Renal cortical epithelial cell (primary cell): ENCODE data around the gene SIRPA. TPM values are rescaled to one million over a fixed set of nuclear protein-coding genes. Genes with fewer than 3 reads are reported as not detected.

Experiments
- DNase-seq: peaks from one replicate; pipeline ENCODE4 v3.0.0-alpha.2; 2011; ENCODE audit warnings: low read depth
- total RNA-seq: library from RNA; depleted of rRNA; stranded (reverse); fragments of >200 nt; gene quantifications from 2 replicates; pipeline ENCODE4 v1.2.3, GENCODE V29; 2014

Gene SIRPA
- total RNA-seq, 1 donor from 2014 or later, result 56.9 TPM

DNA sequence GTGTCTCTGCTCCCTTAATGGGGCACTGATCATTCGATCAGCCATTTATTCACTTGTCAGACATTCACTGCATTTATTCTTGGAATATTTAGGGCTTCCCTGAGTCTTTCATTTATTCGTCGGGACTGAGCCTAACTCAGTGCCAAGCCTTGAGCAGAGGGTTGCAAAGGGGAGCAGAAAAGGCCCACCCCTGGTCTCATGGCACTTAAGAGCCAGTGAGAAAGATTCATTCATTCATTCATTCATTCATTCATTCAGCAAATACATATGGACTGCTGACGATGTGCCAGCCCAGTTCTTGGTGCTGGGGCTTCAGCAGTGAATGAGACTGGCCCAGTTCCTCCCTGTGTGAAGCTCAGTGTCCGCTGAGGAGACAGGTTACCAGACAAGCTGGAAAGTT is 36.6 kb downstream of the SIRPA start:
- no peak for DNase-seq

DNA sequence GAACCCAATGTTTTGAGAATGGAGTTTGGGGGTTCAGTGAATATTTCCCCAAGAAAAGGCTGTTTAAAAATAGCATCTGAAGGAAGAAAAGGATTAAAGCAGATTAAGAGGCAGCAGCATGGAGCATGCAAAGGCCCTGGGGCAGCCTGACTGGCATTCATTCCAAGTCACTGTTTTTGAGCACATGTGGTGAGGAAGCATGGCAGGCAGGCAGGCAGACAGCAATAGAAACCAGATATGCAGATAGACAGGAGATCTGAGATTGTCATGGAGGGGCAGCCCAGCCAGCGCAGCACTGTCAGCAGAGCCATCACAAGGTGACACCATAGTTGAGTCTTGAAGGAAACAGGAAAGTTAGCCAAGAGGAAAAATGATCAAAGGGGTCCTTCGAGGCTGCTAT is 37.8 kb downstream of the SIRPA start:
- no peak for DNase-seq

- DNase-seq, result peak; percentile 66
These were observed 38.3 kb downstream of the SIRPA start for GRCh38 chr20:1933465-1933870.

DNA sequence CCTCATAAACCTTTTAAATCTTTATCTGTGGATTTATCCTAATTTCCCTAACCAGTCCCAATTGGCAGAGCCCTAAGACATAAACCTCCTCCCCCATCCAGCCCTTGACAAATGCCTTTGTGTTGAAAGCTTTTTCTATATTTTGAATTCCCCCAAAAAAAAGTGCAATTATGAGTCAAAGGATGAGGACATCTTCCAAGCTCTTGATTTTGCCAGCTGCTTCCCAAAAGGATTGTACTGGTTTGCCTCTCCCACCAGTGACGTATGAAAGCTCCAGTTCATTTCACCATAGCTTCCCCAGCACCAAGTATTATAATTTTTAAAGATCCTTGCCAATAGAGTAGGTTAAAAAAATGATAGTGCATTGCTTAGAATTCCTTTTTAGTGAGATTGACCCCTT is 38.9 kb downstream of the SIRPA start:
- DNase-seq, result no peak

DNA sequence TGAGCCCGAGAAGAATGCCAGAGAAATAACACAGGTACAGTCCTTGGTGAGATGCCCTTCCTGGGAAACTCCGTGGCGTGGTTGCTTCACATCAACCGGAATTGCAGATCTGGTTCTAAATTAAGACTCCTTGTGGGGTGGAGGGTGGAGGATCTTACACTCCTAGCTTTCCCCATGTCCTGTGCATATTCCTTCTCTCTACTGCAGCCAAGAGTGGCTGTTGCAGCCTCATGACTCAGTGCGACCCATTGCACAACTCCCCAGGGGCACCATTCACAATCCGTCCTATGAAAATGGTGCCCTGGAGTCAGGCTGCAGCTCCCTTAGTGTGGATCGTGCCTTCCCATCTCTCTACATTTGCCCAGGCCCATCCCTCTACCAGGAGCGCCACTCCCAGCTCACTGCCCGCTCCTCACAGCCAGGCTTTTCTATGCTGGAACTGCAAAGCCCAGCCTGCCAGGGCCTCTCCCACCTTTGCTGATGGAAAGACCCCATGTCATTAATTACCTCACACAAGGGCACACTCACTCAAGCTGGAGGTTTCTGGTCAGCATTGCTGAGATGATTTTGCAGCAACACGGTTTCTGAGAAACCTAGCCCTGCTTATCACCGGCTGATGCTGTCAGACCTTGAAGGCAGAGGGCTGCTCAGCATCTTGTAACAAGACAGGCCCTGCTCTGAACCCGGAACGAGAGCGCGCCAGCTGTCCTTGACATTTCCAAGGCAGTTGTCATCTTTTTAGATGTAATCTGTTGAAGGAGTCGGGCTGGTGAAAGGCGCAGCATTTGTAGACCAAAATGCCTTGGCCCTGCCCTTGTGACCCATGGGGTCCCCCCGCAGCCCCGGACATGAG is 39.7 kb downstream of the SIRPA start:
- peak; percentile 79 for DNase-seq

DNA sequence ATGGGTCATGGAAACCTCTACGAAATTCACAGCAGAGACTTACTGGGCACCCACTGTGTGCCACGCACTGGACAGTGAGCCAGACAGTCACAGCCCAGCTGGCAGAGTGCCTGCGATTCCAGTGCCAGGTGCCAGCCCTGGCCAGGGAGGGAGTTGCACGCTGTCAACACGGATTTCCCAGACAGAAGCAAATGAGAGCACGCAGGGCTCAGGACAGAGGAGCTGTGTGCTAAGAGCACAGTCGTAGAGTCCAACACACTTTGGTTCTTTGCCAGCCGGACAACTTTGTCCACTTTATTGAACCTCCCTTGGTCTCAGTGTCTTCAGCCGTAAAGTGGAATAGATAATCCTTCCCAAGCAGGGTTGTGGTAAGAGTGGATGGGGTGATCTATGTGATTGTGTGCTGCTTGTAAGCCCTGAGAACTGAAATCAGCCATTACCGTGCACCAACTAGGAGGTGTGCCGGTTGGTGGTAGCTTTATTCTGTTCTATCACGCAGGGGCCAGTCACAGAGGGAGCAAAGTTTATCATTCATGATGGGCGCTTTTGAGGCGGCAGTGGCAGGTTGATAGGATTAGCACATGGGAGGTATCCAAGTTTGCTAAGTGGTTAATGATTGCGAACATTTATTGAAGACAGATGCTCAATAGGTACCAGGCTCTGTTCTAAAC is 40.6 kb downstream of the SIRPA start:
- no peak for DNase-seq

DNA sequence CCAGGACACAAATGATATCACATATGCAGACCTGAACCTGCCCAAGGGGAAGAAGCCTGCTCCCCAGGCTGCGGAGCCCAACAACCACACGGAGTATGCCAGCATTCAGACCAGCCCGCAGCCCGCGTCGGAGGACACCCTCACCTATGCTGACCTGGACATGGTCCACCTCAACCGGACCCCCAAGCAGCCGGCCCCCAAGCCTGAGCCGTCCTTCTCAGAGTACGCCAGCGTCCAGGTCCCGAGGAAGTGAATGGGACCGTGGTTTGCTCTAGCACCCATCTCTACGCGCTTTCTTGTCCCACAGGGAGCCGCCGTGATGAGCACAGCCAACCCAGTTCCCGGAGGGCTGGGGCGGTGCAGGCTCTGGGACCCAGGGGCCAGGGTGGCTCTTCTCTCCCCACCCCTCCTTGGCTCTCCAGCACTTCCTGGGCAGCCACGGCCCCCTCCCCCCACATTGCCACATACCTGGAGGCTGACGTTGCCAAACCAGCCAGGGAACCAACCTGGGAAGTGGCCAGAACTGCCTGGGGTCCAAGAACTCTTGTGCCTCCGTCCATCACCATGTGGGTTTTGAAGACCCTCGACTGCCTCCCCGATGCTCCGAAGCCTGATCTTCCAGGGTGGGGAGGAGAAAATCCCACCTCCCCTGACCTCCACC is 42.2 kb downstream of the SIRPA start:
- DNase-seq, result no peak

DNA sequence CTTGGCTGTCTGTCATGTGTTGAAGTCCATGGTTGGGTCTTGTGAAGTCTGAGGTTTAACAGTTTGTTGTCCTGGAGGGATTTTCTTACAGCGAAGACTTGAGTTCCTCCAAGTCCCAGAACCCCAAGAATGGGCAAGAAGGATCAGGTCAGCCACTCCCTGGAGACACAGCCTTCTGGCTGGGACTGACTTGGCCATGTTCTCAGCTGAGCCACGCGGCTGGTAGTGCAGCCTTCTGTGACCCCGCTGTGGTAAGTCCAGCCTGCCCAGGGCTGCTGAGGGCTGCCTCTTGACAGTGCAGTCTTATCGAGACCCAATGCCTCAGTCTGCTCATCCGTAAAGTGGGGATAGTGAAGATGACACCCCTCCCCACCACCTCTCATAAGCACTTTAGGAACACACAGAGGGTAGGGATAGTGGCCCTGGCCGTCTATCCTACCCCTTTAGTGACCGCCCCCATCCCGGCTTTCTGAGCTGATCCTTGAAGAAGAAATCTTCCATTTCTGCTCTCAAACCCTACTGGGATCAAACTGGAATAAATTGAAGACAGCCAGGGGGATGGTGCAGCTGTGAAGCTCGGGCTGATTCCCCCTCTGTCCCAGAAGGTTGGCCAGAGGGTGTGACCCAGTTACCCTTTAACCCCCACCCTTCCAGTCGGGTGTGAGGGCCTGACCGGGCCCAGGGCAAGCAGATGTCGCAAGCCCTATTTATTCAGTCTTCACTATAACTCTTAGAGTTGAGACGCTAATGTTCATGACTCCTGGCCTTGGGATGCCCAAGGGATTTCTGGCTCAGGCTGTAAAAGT is 43.5 kb downstream of the SIRPA start:
- DNase-seq, result no peak

GRCh38 chr20:1939270-1939595 is 44.0 kb downstream of the SIRPA start:
- no peak for DNase-seq

DNA sequence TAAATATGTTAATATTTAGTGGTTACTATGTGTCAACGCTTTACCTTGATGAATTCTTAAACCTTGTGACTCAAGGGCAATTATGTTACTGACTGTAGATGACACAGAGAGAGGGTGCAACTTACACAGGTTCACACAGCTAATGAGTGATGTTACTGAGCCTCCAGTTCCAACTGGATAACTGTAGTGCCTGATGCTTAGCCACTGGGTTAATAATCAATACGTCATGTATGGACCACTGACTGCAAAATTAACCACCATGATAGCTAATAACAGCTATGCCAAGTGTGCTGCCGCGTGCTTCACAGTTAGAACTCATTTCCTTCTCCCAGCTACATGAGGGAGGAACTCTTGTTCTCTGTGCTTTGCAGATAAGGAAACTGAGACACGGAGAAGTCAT is 45.4 kb downstream of the SIRPA start:
- peak; percentile 74 for DNase-seq

- DNase-seq, result peak; percentile 41
These were observed 46.0 kb downstream of the SIRPA start for GRCh38 chr20:1941226-1941625.

DNA sequence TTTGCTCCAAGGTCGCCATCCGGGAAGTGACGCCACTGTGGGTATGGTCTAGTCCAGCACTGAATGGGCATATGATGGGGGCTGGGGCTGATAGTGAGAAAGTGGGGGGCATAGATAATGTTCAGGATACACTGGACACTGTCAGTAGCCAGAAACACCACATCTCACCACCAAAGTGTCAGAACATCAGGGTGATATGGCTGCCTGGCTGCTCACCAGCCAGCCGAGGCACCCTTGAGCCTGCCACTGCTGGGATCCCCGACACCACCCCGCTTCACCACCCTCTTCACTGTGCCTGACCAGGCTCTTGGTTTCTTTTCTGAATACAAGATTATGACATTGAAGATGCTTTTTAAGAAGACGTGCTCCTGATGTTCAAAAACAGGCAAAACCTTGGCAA is 46.9 kb downstream of the SIRPA start:
- DNase-seq, result no peak

GRCh38 chr20:1942486-1943274 is 47.5 kb downstream of the SIRPA start:
- no peak for DNase-seq

DNA sequence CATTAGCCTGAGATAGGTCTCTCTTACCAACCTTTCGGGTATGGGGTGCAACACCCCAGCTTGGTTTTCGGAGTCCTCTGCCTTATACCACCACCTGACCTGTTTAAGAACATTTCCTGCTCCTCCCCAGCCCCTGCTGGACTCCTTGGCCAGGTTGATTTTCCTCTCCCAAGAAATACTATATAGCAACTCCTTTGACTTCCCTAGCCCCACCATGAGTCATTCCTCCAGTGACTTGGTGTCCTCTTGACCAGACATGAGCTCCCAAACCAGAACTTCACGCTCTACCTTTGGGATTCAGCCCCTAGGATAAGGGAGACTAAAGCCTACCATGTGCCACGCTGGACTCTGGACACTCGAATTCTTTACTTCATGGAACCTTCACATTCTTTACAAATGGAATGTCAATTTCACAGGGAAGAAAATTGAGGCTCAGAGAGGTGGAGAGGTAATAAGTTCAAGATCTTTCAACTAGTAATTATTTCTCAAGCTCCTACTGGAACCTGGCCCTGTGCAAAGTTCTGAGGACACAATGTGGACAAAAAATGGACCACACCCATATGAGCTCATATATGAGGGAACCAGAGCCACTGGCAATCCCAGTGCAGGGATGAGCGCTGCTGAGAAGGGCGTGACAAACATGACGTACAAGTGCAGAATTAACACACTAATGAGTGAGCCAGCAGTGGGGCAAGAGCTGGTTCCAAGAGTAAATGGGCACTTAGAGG is 48.2 kb downstream of the SIRPA start:
- DNase-seq, result peak; percentile 15

DNA sequence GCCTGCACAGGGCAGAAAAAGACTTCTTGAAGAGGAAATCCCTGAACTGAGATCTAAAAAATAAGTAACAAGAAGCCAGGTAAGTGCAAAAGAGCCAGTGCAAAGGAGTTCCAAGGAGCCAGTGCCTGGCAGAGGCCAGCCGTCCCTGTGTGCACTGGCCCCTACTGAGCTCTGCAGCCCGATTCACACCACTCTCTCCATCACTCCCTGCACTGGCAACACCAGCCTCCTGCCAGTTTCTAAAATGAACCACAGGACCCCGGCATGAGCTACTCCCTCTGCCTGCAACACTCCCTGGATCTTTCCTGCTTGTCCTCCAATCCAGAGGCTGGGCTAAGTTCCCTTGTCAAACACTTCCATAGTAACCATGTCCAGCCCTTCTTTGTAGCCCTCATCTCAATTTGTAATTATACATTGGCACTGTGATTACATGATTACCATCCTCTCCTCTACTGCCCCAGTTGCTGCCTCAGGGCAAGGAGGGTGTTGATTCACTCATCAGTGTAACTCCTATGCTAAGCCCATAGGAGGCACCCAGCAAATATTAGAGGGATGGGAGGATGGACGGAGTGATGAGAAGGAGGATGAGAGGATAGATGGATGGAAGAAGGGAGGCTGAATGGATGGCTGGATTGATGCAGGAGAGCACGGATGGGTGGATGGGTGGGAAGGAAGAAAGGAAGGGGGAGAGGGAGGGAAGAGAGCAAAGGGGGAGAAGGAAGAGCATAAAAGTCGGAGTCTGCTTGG is 49.3 kb downstream of the SIRPA start:
- DNase-seq, result no peak

DNA sequence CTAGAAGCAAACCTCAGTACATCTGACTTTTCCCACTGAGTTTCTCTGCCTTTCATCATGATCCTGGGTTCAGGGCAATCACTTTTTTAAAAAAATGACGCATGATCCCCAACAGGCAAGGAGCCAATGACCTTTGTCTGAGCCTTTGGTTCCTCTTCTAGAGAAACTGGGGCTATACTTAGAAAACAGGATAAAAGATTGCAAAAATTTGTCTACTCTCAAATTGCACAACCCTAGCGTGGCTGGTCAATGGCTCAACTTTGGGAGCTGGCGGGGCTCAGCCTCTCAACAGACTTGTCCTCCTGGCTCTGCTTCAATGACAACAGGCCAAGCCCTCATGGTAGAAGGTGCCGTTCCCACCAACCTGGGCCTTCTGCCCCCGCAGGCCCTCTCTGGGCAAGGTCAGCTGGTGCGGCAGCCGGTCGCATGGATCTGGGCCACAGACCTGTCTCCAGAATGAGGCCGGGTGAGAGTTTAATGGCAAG is 50.0 kb downstream of the SIRPA start:
- DNase-seq, result peak; percentile 50

GRCh38 chr20:1945660-1946059 is 50.5 kb downstream of the SIRPA start:
- no peak for DNase-seq

- no peak for DNase-seq
These were observed 51.2 kb downstream of the SIRPA start for GRCh38 chr20:1946442-1946761.

DNA sequence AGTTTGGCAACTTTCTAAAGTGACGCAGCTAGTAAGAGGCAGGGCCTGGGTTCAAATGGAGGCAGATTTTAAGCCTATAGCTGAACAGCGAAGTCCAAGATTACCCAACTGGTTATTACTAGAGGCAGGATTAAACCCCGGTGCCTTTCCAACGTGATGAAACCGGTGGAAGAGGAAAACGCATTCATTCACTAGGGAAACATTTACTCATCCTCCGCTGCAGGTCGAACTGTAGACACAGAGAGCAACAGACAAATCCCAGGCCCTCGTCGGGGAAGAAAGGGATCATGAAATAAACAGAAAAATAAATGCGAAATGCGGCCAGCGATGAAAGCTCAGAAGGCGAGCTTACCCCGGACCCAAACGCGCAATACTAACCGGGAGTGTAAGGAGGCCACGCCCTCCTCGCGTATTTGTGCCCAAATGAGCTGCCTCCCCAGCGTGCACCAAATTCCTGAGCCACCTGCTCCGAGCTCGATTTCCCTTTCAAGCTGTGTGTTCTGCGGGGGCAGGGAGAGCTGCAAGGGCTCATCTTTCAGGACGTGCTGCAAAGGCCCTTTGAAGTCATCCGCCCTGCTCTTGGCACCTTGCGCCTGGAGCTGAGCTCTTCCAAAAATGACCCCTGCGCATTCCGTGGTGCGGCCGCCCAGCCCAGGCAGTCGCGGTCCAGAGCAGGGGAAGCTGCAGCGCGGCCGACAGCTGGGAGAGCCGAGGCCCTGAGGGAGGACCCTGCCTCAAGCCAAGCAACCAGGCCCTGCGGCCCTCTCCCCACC is 51.7 kb downstream of the SIRPA start:
- DNase-seq, result peak; percentile 32
